ENCODE data around the gene PSMB7. TPM values are rescaled to one million over a fixed set of nuclear protein-coding genes. Genes with fewer than 3 reads are reported as not detected.
A peak's percentile ranks its signal among the peaks of the same experiment; 100 is the strongest.

The PSMB7 gene
- total RNA-seq, 2 donors from 2014 or later = 91.4 to 149 TPM

GRCh38 chr9:124344291-124345050 lies 70.8 kb downstream of the PSMB7 start:
- peaks cover 29% of the 10 kb centered on the region for H3K36me3 ChIP-seq
- H3K27me3 ChIP-seq (replicated peaks; ENCODE audit: insufficient read depth) = no peaks in the 10 kb centered on the region
- DNase-seq (ENCODE audit: low spot score) (no peak), ATAC-seq (ENCODE audit: insufficient number of reproducible peaks, low FRiP score, low read depth) (no peak)
- no peak overlapping the region for H3K27ac ChIP-seq
- peaks cover 7 to 16% of the 10 kb centered on the region in 2 donors for H3K4me1 ChIP-seq (ENCODE audit: control insufficient read depth in 1 of 2, low read depth in 2 of 2)
- H3K4me3 ChIP-seq = no peak overlapping the region
- no peak for TF ChIP-seq CTCF (IDR thresholded peaks at IDR 0.05)
- H3K9me3 ChIP-seq = no peaks in the 10 kb centered on the region

GRCh38 chr9:124343533-124344290 lies 71.5 kb downstream of the PSMB7 start:
- no peaks in the 10 kb centered on the region for H3K9me3 ChIP-seq
- DNase-seq (ENCODE audit: low spot score) (no peak), ATAC-seq (ENCODE audit: insufficient number of reproducible peaks, low FRiP score, low read depth) (no peak)
- peak overlapping the region; percentile 58 to 80 for H3K27ac ChIP-seq
- no peak for TF ChIP-seq CTCF (IDR thresholded peaks at IDR 0.05)
- H3K36me3 ChIP-seq = peaks cover 27% of the 10 kb centered on the region
- peaks cover 7 to 16% of the 10 kb centered on the region in 2 donors for H3K4me1 ChIP-seq (ENCODE audit: control insufficient read depth in 1 of 2, low read depth in 2 of 2)
- H3K4me3 ChIP-seq = peak overlapping the region; percentile 59
- H3K27me3 ChIP-seq (replicated peaks; ENCODE audit: insufficient read depth) = no peaks in the 10 kb centered on the region

GRCh38 chr9:124342776-124343485 lies 72.3 kb downstream of the PSMB7 start:
- Histone ChIP-seq H3K27me3 (replicated peaks; ENCODE audit: insufficient read depth) (no peaks in the 10 kb centered on the region), H3K36me3 (peaks cover 25% of the 10 kb centered on the region), H3K4me3 (peak overlapping the region; percentile 59), H3K9me3 (no peaks in the 10 kb centered on the region), H3K4me1 (ENCODE audit: control insufficient read depth in 1 of 2, low read depth in 2 of 2) (peaks cover 7 to 16% of the 10 kb centered on the region in 2 donors), H3K27ac (peak overlapping the region; percentile 58 to 80)
- peak; percentile 63 for DNase-seq (ENCODE audit: low spot score)
- TF ChIP-seq CTCF (IDR thresholded peaks at IDR 0.05) = no peak
- peak; percentile 89 for ATAC-seq (ENCODE audit: insufficient number of reproducible peaks, low FRiP score, low read depth)

GRCh38 chr9:124342402-124342775 lies 72.9 kb downstream of the PSMB7 start:
- TF ChIP-seq CTCF (IDR thresholded peaks at IDR 0.05) = no peak
- ATAC-seq (ENCODE audit: insufficient number of reproducible peaks, low FRiP score, low read depth) = no peak
- Histone ChIP-seq H3K27me3 (replicated peaks; ENCODE audit: insufficient read depth) (no peaks in the 10 kb centered on the region), H3K4me1 (ENCODE audit: control insufficient read depth in 1 of 2, low read depth in 2 of 2) (peaks cover 7 to 16% of the 10 kb centered on the region in 2 donors), H3K27ac (peak overlapping the region; percentile 11 to 80), H3K9me3 (no peaks in the 10 kb centered on the region), H3K4me3 (peak overlapping the region; percentile 59), H3K36me3 (peaks cover 25% of the 10 kb centered on the region)
- no peak for DNase-seq (ENCODE audit: low spot score)

All from thoracic aorta (tissue), 2 donors.